GM18520 (cell line): ENCODE results near the gene SYTL4.
"Not testable (repeated sequence)": the region's sequence is repeated elsewhere in the genome, so short reads cannot be mapped to it uniquely, and the experiment has no call there.

Experiments
- ATAC-seq: cut with Tn5 transposase; IDR thresholded peaks from one replicate; pipeline ENCODE4 v1.9.1; 2021; ENCODE audit not compliant: unreplicated experiment

SYTL4 gene

GRCh38 chrX:100731441-100732281, at the start of gene SYTL4:
Gene SYTL4 (minus strand): TSS chrX:100732121. CDS start chrX:100702037, 30,084 bp downstream.
- no peak for ATAC-seq

- ATAC-seq: not testable (repeated sequence)
These were observed 37.5 kb upstream of the SYTL4 start for GRCh38 chrX:100769439-100769838.

GRCh38 chrX:100768679-100769338, 36.9 kb upstream of the SYTL4 start:
- no peak for ATAC-seq

GRCh38 chrX:100750883-100751282, 19.0 kb upstream of the SYTL4 start:
- no peak for ATAC-seq

GRCh38 chrX:100748108-100748507, 16.2 kb upstream of the SYTL4 start:
- ATAC-seq: no peak

- no peak for ATAC-seq
These were observed 15.8 kb upstream of the SYTL4 start for GRCh38 chrX:100747703-100748102.

GRCh38 chrX:100747090-100747489, 15.2 kb upstream of the SYTL4 start:
- no peak for ATAC-seq

GRCh38 chrX:100745806-100746537, 14.1 kb upstream of the SYTL4 start:
- no peak for ATAC-seq

- ATAC-seq: no peak
These were observed 13.3 kb upstream of the SYTL4 start for GRCh38 chrX:100745205-100745604.

- ATAC-seq: no peak
These were observed 11.2 kb upstream of the SYTL4 start for GRCh38 chrX:100743009-100743607.

- ATAC-seq: not testable (repeated sequence)
These were observed 7.9 kb downstream of the SYTL4 start for GRCh38 chrX:100724006-100724405.

GRCh38 chrX:100721328-100721727, 10.6 kb downstream of the SYTL4 start:
- ATAC-seq: no peak

GRCh38 chrX:100720301-100720700, 11.6 kb downstream of the SYTL4 start:
- no peak for ATAC-seq

GRCh38 chrX:100719139-100719538, 12.8 kb downstream of the SYTL4 start:
- no peak for ATAC-seq

GRCh38 chrX:100717363-100717762, 14.6 kb downstream of the SYTL4 start:
- ATAC-seq: no peak

- no peak for ATAC-seq
These were observed 21.1 kb downstream of the SYTL4 start for GRCh38 chrX:100710816-100711215.

- ATAC-seq: no peak
These were observed 27.2 kb downstream of the SYTL4 start for GRCh38 chrX:100704581-100705203.

- ATAC-seq: no peak
These were observed 31.1 kb downstream of the SYTL4 start for GRCh38 chrX:100700809-100701208.

GRCh38 chrX:100698551-100698950, 33.4 kb downstream of the SYTL4 start:
- ATAC-seq: no peak

GRCh38 chrX:100696699-100697351, 35.1 kb downstream of the SYTL4 start:
- no peak for ATAC-seq
